Right renal pelvis (tissue), 4 donors: ENCODE results near the gene RAI14. TPM values are rescaled to one million over a fixed set of nuclear protein-coding genes. Genes with fewer than 3 reads are reported as not detected.
A peak's percentile ranks its signal among the peaks of the same experiment; 100 is the strongest.
"Not testable (repeated sequence)": the region's sequence is repeated elsewhere in the genome, so short reads cannot be mapped to it uniquely, and the experiment has no call there.

ENCODE experiments used
- DNase-seq, 4 donors: peaks; one replicate each; pipeline ENCODE4 v3.0.0-alpha.2; 2013; ENCODE audit warnings: low read depth in 4 of 4, low spot score in 3 of 4, missing footprints in 1 of 4
- polyA plus RNA-seq, 4 donors: library from polyadenylated mRNA; unstranded; fragments of 120-200 nt; gene quantifications; one replicate each; pipeline ENCODE4 v1.2.1, GENCODE V29; 2013; ENCODE audit not compliant: insufficient read length in 4 of 4

The RAI14 gene
- polyA plus RNA-seq, 4 donors, result 82.7 to 103 (median 95.2) TPM

DNA sequence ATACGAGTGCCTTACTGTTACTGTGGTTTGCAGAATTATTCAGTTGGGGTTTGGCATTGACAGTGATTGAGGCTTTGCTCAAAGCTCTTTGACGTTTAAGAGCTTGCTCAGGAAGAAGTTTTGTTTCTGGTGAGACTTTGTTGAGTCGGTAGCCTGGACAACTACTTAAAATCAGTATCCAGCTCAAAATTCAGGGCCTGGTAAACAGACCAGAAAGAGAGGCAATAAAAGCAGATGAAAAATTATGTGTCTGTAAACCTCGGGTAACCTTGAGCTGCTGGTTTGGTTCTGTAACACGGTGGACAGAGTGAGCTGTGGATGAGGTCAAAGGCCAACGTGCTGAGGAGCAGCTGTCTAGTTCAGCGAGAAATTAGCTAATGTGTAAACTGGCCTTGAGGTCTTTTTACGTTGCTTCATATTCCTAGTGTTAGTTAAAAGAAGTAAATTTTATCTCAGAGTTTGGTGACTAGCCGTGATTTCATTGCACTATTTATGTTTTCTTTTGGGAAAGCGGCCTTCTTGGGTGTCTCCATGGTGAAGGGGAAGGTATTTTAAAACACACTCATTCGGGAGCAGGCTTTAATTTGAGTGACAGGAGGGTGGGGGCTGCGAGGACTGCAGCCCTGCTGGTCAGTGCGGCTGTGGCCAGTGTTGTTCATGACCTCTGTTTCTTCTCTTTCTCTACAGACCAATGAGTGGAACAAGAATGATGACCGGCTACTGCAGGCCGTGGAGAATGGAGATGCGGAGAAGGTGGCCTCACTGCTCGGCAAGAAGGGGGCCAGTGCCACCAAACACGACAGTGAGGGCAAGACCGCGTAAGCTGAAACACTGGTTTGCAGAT is 100.9 kb downstream of the RAI14 start:
- DNase-seq, result peak; percentile 56 to 62 (median 60)

DNA sequence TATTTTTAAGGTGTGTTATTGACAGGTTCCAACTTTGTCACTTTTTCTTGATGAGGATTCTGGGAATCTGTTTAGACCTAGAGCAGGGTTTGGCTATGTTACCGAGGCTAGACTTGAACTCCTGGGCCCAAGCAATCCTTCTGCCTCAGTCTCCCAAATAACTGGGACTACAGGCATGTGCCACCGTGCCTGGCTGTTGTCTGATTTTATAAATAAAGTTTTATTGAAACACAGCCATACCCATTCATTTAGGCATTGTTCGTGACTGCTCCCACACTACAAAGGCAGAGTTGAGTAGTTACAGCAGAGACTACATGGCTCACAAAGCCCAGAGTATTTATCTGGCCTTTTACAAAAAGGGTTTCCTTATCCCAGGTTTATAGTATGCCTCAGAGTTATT is 102.4 kb downstream of the RAI14 start:
- no peak for DNase-seq

DNA sequence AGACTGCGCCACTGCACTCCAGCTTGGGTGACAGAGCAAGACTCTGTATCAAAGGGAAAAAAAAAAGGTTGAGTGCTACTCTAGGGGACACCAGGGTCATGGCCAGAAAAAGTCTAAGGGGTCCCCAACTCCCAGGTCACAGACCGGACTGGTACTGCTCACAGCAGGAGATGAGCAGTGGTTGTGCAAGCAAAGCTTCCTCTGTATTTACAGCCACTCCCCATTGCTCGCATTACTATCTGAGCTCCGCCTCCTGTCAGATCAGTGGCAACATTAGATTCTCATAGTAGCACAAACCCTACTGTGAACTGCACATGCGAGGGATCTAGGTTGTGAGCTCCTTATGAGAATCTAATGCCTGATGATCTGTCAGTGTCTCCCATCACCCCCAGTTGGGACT is 103.1 kb downstream of the RAI14 start:
- DNase-seq, result not testable (repeated sequence)

DNA sequence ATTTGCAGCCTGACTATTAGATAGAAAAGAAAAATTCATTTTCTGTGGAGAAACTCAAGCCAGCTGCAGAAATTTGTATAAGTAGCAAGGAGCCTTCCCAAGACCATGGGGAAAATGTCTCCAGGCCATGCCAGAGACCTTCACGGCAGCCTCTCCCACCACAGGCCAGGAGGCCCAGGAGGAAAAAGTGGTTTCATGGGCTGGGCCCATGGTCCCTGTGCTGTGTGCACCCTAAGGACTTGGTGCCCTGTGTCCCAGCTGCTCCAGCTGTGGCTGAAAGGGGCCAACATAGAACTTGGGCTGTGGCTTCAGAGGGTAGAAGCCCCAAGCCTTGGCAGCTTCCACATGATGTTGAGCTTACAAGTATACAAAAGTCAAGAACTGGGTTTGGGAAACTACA is 109.5 kb downstream of the RAI14 start:
- no peak for DNase-seq

DNA sequence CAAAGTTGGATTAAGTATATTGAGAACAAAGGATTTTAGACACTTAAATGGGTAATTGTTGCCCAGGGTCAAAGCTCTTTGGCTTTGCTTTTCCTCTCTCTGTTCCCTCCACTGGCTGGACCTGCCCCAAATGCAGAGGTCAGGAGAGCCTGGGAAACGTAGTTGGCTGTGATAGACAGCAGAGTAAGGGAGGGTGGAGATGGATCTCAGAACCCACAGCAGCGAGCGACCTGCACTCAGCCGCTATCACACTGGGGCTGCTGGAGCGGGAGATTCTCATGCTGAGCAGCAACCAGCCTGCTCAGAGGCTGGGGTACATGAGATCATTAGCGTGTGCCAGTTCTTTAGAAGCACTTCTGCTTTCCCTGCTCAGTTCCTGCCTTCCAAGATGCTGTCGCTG is 111.1 kb downstream of the RAI14 start:
- DNase-seq, result no peak

DNA sequence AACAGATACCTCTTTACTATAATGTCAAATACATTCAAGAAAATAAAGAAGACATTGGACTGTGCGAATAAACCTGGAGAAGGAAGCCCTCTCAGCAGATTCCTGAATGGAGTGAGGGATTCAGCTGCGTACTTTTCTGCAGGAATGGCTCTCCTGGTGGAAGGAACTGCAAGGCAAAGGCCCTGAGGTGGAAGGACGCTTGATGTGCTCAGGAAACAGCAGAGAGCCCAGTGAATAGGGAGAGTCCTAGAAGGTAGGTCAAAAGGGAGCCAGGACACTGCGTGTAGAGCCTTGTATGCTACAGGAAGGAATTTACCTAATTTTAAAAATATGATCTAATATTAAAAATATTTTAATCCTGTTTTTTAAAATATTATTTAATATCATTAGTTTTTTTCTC is 114.4 kb downstream of the RAI14 start:
- DNase-seq, result no peak

DNA sequence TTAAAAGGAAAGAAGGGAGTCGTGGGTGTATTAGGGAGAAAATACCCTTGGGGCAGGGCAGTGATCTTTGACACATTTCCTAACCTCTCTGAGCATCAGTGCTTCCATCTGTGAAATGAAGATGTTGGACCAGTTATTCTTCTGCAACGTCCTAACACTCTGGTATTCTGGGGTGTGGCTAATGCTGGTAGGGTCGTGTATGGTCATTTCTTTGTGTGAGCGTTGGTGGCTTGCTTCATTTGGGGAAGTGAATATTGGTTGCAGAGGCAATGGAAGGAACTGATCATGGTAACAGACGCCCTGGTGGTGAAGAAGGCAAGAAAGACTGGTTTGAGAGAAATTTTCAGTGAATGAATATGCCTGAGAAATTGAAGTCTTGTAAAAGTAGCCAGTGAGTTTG is 114.9 kb downstream of the RAI14 start:
- DNase-seq, result no peak

GRCh38 chr5:34772267-34773098 is 116.4 kb downstream of the RAI14 start:
- no peak for DNase-seq

- DNase-seq, result no peak
These were observed 118.0 kb downstream of the RAI14 start for GRCh38 chr5:34774139-34774538.

DNA sequence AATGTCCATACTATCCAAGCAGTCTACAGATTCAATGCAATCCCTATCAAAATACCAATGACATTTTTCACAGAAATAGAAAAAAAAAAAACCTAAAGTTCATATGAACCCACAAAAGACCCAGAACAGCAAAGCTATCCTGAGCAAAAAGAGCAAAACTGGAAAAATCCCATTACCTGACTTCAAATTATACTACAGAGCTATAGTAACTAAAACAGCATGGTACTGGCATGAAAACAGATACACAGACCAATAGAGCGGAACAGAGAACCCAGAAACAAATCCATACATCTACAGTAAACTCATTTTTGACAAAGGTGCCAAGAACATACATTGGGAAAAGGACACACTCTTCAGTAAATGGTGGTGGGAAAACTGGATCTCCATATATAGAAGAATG is 118.5 kb downstream of the RAI14 start:
- DNase-seq, result not testable (repeated sequence)

GRCh38 chr5:34775886-34776285 is 119.8 kb downstream of the RAI14 start:
- DNase-seq, result no peak

DNA sequence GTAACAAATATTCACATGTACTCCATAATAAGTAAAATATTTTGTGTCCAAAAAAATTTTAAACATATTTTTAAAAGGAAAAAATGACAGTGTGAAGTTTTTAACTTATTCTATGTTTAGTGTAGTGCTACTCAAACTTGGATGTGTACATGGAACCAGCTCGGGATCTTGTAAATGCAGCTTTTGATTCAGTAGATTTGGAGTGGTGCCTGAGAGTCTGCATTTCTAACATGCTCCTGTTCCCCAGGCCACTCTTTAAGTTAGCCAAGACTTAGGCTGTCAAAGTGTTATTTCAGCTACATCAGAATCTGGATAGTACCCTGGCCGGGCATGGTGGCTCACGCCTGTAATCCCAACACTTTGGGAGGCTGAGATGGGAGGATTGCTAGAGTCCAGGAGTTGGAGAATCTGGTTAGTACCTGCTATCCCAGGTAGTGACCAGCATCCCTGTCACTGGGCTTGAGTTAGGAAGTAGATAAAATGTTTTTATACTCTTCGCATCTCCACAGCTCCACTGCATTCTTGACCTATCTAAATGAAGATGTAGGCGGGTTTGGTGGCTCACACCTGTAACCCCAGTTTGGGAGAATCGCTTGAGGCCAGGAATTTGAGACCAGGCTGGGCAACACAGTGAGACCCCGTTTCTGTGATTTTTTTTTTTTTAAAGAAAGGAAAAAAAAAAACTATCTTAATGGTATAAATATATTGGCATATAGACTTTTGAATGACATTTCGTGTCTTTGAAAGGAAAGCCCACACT is 122.1 kb downstream of the RAI14 start:
- no peak for DNase-seq

DNA sequence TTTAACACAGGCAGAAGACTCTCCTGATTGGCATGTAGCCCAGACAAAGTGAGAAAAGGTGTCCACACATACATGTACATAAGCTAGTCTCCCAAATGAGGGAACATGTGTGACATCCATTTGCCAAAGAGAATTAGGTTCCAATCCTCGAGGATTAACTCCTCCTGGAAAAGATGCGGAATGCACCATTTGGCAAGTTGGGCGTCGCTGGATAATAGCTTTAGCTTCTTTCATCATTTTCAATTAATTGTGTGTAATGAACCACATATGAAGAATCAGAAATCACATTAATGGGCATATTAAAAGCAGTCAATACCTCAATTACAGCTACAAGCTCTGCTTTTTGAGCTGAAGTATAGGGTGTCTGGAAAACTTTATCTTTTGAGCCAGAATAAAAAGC is 127.8 kb downstream of the RAI14 start:
- not testable (repeated sequence) for DNase-seq

DNA sequence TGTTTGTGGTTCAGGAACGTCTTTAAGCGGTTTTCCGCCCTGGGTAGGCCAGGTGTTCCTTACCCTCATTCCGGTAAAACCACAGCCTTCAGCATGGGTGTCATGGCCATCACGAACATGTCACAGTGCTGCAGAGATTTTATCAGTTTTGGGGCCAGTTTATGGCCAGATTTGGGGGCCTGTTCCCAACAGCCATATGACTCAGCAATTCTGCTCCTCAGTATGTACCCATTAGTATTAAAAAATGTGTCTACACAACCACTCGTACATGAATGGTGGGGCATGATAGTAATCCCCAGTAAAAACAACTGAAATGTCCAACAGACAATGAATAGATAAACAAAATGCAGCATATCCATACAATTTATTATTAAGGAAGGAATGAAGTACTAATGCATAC is 130.9 kb downstream of the RAI14 start:
- no peak for DNase-seq

- no peak for DNase-seq
These were observed 132.9 kb downstream of the RAI14 start for GRCh38 chr5:34789021-34789531.

GRCh38 chr5:34789639-34790038 is 133.5 kb downstream of the RAI14 start:
- no peak for DNase-seq

DNA sequence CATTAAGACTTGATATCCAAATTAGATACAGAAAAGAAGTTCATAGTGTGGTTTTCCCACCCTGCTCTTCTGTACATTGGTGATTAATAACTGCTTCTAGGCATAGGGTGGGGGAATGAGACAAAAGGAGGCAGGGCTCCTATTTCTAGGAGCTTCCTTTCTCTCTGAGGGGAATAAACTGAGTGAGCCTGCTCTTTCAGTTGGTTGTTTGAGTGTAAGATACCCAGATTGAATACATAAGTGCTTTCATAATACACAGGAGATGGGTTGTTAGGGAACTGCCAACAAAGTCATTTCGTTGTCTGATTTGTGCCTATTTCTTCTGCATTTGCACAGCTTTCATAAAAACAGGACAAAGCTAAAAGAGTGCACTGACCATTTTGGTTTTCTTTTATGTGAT is 133.9 kb downstream of the RAI14 start:
- DNase-seq, result no peak

DNA sequence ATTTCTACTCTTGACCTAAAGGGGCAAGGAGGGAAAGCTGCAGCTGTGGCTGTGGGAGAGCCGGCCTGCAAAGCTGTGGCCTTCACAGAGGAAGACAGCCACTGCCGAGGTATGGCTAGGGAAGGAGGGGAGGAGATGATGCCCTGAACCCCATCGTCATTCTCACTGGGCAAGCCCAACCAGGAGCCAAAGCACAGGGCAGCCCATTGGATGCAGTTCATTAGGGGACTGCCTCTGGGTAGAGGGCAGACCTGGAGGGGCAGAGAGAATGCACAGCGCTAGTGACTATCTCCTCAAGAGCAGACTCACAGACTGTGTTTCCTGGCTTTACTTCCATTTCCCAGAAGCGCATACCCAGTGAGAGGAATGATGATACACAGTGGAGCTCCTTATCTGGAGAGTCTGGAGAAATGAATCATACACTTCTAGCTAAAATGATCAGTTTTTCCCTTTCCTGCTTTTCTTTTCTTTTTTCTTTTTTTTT is 135.7 kb downstream of the RAI14 start:
- no peak for DNase-seq

GRCh38 chr5:34802834-34803563 is 146.9 kb downstream of the RAI14 start:
- DNase-seq, result no peak
